Endodermal cell (in vitro differentiated cells): Measurements from ENCODE around the gene ERMP1. TPM values are rescaled to one million over a fixed set of nuclear protein-coding genes. Genes with fewer than 3 reads are reported as not detected.

Experiments used
- DNase-seq: peaks from one replicate; pipeline ENCODE4 v3.0.0-alpha.2; 2017
- H3K27ac ChIP-seq: 2 replicates; pipeline ENCODE4 v1.5.1; 2013; ENCODE audit warnings: mild to moderate bottlenecking, low read depth, low read length, moderate library complexity
- H3K27me3 ChIP-seq: 2 replicates; pipeline ENCODE4 v1.6.1; 2013; ENCODE audit warnings: mild to moderate bottlenecking, low read length, moderate library complexity; ENCODE audit not compliant: insufficient read depth, control insufficient read depth, poor library complexity, severe bottlenecking
- H3K36me3 ChIP-seq: 2 replicates; pipeline ENCODE4 v1.7.0; 2013; ENCODE audit warnings: mild to moderate bottlenecking, low read length, moderate library complexity; ENCODE audit not compliant: control insufficient read depth, insufficient read depth
- H3K4me1 ChIP-seq: one replicate; pipeline ENCODE4 v1.7.0; 2013; ENCODE audit warnings: low read length; ENCODE audit not compliant: control insufficient read depth, insufficient read depth
- H3K4me3 ChIP-seq: 2 replicates; pipeline ENCODE4 v1.5.1; 2013; ENCODE audit warnings: mild to moderate bottlenecking, low read length, moderate library complexity
- H3K9ac ChIP-seq: 2 replicates; pipeline ENCODE4 v1.6.1; 2013; ENCODE audit warnings: mild to moderate bottlenecking, low read length, moderate library complexity; ENCODE audit not compliant: poor library complexity, severe bottlenecking; ENCODE audit errors: extremely low read depth
- H3K9me3 ChIP-seq: 2 replicates; pipeline ENCODE4 v1.6.1; 2013; ENCODE audit warnings: mild to moderate bottlenecking, low read length, moderate library complexity; ENCODE audit not compliant: control insufficient read depth
- H3K27ac Mint-ChIP-seq: 2 replicates; pipeline ENCODE4 v1.8.0; 2020; ENCODE audit warnings: mixed read lengths
- H3K27me3 Mint-ChIP-seq: 2 replicates; pipeline ENCODE4 v1.8.0; 2021; ENCODE audit warnings: mild to moderate bottlenecking, mixed read lengths; ENCODE audit not compliant: insufficient read depth
- H3K36me3 Mint-ChIP-seq: 2 replicates; pipeline ENCODE4 v1.8.0; 2020; ENCODE audit warnings: low read depth, mixed read lengths
- H3K4me1 Mint-ChIP-seq: 2 replicates; pipeline ENCODE4 v1.8.0; 2020; ENCODE audit warnings: mixed read lengths
- H3K4me3 Mint-ChIP-seq: 2 replicates; pipeline ENCODE4 v1.8.0; 2020; ENCODE audit warnings: mild to moderate bottlenecking, moderate library complexity, mixed read lengths
- H3K9me3 Mint-ChIP-seq: 2 replicates; pipeline ENCODE4 v1.8.0; 2020; ENCODE audit warnings: mild to moderate bottlenecking, mixed read lengths
- CTCF ChIP-seq: fragments of 200-600 bp; sonication (generic); conservative IDR thresholded peaks from 2 replicates; pipeline ENCODE4 v1.5.0; 2021; ENCODE audit warnings: antibody characterized with exemption, mild to moderate bottlenecking
- WGBS, 2 experiments: methylation state at CpG; one replicate each; pipeline versions ENCODE4 v1.1.5 to v1.1.7; 2013; ENCODE audit warnings: missing lambda C conversion rate in 2 of 2, mixed read lengths in 1 of 2; ENCODE audit not compliant: insufficient coverage in 1 of 2, insufficient read length in 1 of 2; 5-methylcytosine and 5-hydroxymethylcytosine counted together
- total RNA-seq, 2 donors: library from RNA; stranded (reverse); fragmentation: NEBNext Ultra II Directional in 1 of 2; extraction: Animal tissue kit (Norgen Biotek cat#: 25700) in 1 of 2; gene quantifications; 2 replicates in 1 of 2; 3 replicates in 1 of 2; pipeline ENCODE4 v1.2.1, GENCODE V29; 2021

Gene ERMP1
- total RNA-seq, 2 donors from 2014 or later = 22.8 to 36.0 TPM

GRCh38 chr9:5789489-5789888 lies 43.4 kb downstream of the ERMP1 start:
- H3K4me1 Mint-ChIP-seq = peaks cover 5% of the 10 kb centered on the region
- H3K36me3 ChIP-seq = peaks cover 36% of the 10 kb centered on the region
- no peak overlapping the region for H3K27ac ChIP-seq
- H3K4me1 ChIP-seq = no peaks in the 10 kb centered on the region
- H3K36me3 Mint-ChIP-seq = peaks cover 35% of the 10 kb centered on the region
- H3K27ac Mint-ChIP-seq = no peak overlapping the region
- no peaks in the 10 kb centered on the region for H3K9me3 Mint-ChIP-seq
- no peak for DNase-seq
- 88 to 89% methylated on average over 4 to 5 of the region's 5 CpGs for WGBS, 2 experiments
- H3K9me3 ChIP-seq = no peaks in the 10 kb centered on the region
- no peak overlapping the region for H3K4me3 ChIP-seq
- peaks cover 3% of the 10 kb centered on the region for H3K27me3 Mint-ChIP-seq
- no peak for TF ChIP-seq CTCF
- no peak overlapping the region for H3K4me3 Mint-ChIP-seq
- no peaks in the 10 kb centered on the region for H3K27me3 ChIP-seq
- H3K9ac ChIP-seq = no peak overlapping the region

- Histone ChIP-seq H3K27ac (no peak overlapping the region), H3K4me1 (no peaks in the 10 kb centered on the region), H3K36me3 (peaks cover 36% of the 10 kb centered on the region), H3K9ac (no peak overlapping the region), H3K27me3 (no peaks in the 10 kb centered on the region), H3K4me3 (no peak overlapping the region), H3K9me3 (peaks cover 6% of the 10 kb centered on the region)
- Mint-ChIP-seq H3K36me3 (peaks cover 45% of the 10 kb centered on the region), H3K27me3 (peaks cover 5% of the 10 kb centered on the region), H3K9me3 (peaks cover 9% of the 10 kb centered on the region), H3K4me3 (no peak overlapping the region), H3K4me1 (peaks cover 12% of the 10 kb centered on the region), H3K27ac (no peak overlapping the region)
- 97 to 100% methylated on average over 1 to 2 of the region's 2 CpGs for WGBS, 2 experiments
- no peak for DNase-seq
- no peak for TF ChIP-seq CTCF
These were observed 45.1 kb downstream of the ERMP1 start for GRCh38 chr9:5787759-5788302.

GRCh38 chr9:5787220-5787619 lies 45.7 kb downstream of the ERMP1 start:
- Histone ChIP-seq H3K4me1 (no peaks in the 10 kb centered on the region), H3K36me3 (peaks cover 38% of the 10 kb centered on the region), H3K4me3 (no peak overlapping the region), H3K27me3 (no peaks in the 10 kb centered on the region), H3K9ac (no peak overlapping the region), H3K9me3 (peaks cover 12% of the 10 kb centered on the region), H3K27ac (no peak overlapping the region)
- Mint-ChIP-seq H3K4me3 (no peak overlapping the region), H3K36me3 (peaks cover 51% of the 10 kb centered on the region), H3K27ac (no peak overlapping the region), H3K9me3 (peaks cover 15% of the 10 kb centered on the region), H3K27me3 (peaks cover 7% of the 10 kb centered on the region), H3K4me1 (peaks cover 12% of the 10 kb centered on the region)
- 92% methylated on average over 2 of the region's 2 CpGs; no CpG with 5 or more reads in 1 of the 2 experiments for WGBS, 2 experiments
- no peak for DNase-seq
- TF ChIP-seq CTCF = no peak
